BLaER1 treated with 17β-estradiol and CSF1 and Interleukin-3, amounts not matched to agents 10 nM and 100 nM (cell line): ENCODE results near the gene CDK3.
"Not testable (repeated sequence)": the region's sequence is repeated elsewhere in the genome, so short reads cannot be mapped to it uniquely, and the experiment has no call there.

Experiments
- H3K27ac ChIP-seq, 11 experiments: shearing (Covaris generic); formaldehyde crosslinking; 2 replicates each; pipeline ENCODE4 v1.8.1; 2022
- H3K27me3 ChIP-seq, 11 experiments: shearing (Covaris generic); formaldehyde crosslinking; 2 replicates each; pipeline ENCODE4 v1.8.1; 2022
- H3K36me3 ChIP-seq, 11 experiments: shearing (Covaris generic); formaldehyde crosslinking; 2 replicates each; pipeline ENCODE4 v1.8.1; 2022
- H3K4me1 ChIP-seq, 10 experiments: shearing (Covaris generic); formaldehyde crosslinking; 2 replicates each; pipeline ENCODE4 v1.8.1; 2022
- H3K4me2 ChIP-seq, 11 experiments: shearing (Covaris generic); formaldehyde crosslinking; 2 replicates each; pipeline ENCODE4 v1.8.1; 2022
- H3K4me3 ChIP-seq, 10 experiments: shearing (Covaris generic); formaldehyde crosslinking; 2 replicates each; pipeline ENCODE4 v1.8.1; 2022
- H3K9ac ChIP-seq, 11 experiments: shearing (Covaris generic); formaldehyde crosslinking; 2 replicates each; pipeline ENCODE4 v1.8.1; 2022
- H3K9me3 ChIP-seq, 11 experiments: shearing (Covaris generic); formaldehyde crosslinking; replicated peaks in 1 of 11; 2 replicates each; pipeline ENCODE4 v1.8.1; 2022
- H4K20me1 ChIP-seq, 11 experiments: shearing (Covaris generic); formaldehyde crosslinking; 2 replicates each; pipeline ENCODE4 v1.8.1; 2022
- Cebpa-rat ChIP-seq, 11 experiments: shearing (Covaris generic); IDR thresholded peaks; 2 replicates each; pipeline ENCODE4 v1.8.1; 2022

CDK3 gene

DNA sequence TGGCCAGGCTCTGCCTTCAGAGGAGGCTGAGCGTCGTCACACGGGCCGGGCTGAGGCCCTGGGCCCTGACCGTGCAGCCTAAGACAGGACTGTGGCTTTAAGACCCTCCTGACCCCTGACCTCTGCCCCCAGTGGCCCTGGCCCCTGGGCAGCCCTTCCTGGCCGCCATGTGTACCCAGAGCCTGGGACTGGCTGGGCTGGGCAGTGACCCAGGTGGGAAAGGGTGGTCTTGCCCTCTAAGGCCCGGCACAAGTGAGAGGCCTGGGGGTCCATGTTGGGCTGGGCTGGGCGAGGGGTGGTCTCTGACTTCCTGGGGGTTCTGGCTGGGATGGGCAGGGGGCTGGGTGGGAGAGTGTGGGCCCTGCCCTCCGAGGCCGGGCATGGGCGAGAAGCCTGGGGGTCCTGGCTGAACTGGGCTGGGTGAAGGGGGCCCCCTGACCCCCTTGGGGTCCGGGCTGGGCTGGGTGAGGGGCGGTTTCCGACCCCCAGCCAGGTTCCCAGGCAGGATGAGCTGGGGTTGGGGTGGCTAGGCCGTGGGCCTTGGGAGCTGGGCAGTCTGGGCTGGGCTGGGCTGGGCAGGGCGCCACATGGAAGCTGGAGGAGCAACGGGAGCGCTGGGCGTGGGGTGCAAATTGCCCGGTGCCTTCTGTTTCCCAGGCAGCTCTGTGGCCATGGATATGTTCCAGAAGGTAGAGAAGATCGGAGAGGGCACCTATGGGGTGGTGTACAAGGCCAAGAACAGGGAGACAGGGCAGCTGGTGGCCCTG lies at the start of gene CDK3:
CDK3 (plus strand) TSS at position 101 of the 767 bp plus-strand sequence; CDS start at position 672, 571 bp downstream.
- H3K4me2 ChIP-seq: peak within 1 kb of the TSS in 3 of 11 experiments; percentile 12 to 21 (median 17); a peak in 2 of 22 replicates
- no peak within 1 kb of the TSS for H3K4me3 ChIP-seq
- peak within 1 kb of the TSS in 1 of 11 experiments; percentile 49; a peak in 2 of 22 replicates for H3K9ac ChIP-seq
- no peaks in the 10 kb centered on the region for H3K27me3 ChIP-seq
- H3K36me3 ChIP-seq: peaks cover 14 to 52% (median 31%) of the 10 kb centered on the region in 11 experiments; a peak in 17 of 22 replicates
- no peaks in the 10 kb centered on the region for H4K20me1 ChIP-seq
- no peak for TF ChIP-seq Cebpa-rat (IDR thresholded peaks at IDR 0.05)
- H3K4me1 ChIP-seq: peaks cover 29 to 52% (median 45%) of the 10 kb centered on the region in 10 experiments
- H3K9me3 ChIP-seq: no peaks in the 10 kb centered on the region
- H3K27ac ChIP-seq: peak within 1 kb of the TSS in 3 of 11 experiments; percentile 18 to 23 (median 18); a peak in 1 of 22 replicates

DNA sequence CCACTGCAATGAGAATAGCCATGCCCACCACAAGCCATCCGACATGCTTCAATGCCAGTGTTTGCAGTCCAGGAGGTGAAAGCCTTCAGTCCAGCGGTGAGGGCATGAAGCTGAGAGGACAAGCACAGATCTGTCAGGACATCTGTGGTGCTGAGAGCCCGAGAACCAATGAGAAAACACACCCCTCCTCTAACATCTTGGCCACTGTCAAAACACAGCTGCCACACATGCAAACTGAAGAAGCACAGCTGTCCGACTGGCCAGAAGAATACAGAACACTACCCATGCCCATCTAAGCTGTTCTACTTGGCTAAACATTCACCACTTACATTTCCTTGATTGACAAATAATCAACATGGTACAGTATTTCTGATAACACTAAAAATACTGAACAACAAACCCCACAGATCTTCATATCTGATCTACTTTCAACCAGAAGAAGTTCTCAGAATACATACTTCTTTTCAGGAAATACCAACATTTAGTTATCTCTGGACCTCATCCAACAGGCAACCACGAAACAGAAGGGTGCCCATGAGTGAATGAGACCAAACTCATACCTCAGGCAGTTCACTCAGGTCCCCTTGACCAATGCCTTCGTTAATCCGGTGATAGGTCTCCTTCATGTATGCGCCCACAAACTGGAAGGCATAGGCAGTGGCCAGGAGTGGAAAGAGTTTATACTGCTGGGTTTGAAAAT lies 49.6 kb upstream of the CDK3 start:
- H3K36me3 ChIP-seq: peaks cover 90 to 100% (median 99%) of the 10 kb centered on the region in 11 experiments
- peak overlapping the region in 4 of 11 experiments; percentile 32 to 50 (median 32); a peak in 3 of 22 replicates for H3K9ac ChIP-seq
- H3K4me1 ChIP-seq: peaks cover 0 to 48% (median 33%) of the 10 kb centered on the region in 10 experiments; a peak in 13 of 20 replicates
- H4K20me1 ChIP-seq: peaks cover 0 to 6% (median 0%) of the 10 kb centered on the region in 11 experiments; a peak in 3 of 22 replicates
- H3K4me3 ChIP-seq: no peak overlapping the region
- no peak for TF ChIP-seq Cebpa-rat (IDR thresholded peaks at IDR 0.05)
- H3K27me3 ChIP-seq: no peaks in the 10 kb centered on the region
- no peaks in the 10 kb centered on the region for H3K9me3 ChIP-seq
- peak overlapping the region in 2 of 11 experiments; percentile 37 to 51; a peak in 3 of 22 replicates for H3K27ac ChIP-seq
- H3K4me2 ChIP-seq: peak overlapping the region in 8 of 11 experiments; percentile 13 to 79 (median 66); a peak in 15 of 22 replicates

DNA sequence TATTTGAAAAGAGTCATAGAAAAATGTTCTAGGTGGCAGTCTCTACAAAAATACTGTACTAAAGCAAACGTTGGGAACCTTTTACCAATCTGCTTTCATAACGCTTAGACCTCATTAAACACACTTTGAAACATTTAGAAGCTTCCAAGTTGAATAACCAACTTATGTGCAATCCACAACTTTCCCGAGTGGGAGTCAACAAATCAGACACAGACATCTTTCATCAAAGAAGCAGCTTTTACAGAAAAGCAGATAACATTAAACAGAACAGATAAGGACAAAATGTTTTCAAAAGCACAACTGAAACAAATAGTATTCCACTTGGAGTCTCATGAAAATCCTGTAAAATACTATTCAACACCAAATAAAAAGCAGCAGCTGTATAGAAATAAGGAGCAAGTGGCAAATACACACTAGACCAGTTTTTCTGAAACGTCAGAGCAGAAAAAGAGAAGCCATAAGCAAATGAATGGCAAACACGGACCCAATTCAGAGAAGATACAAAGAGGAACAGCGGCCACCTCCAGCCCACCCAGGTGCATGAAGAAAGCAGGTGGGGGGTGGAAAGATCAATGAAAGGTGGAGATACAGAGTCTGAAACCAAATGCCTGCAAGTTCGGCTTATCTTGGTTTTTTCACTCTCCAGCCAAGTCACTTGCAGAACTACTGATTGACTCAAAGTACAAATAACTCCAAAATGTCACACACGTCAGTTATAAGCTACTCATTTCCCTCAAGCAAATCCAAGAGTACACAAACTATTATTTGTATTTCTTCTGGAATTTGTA lies 41.4 kb upstream of the CDK3 start:
- H3K27ac ChIP-seq: no peak overlapping the region
- no peaks in the 10 kb centered on the region for H3K9me3 ChIP-seq
- no peaks in the 10 kb centered on the region for H3K27me3 ChIP-seq
- H4K20me1 ChIP-seq: peaks cover 0 to 44% (median 16%) of the 10 kb centered on the region in 11 experiments; a peak in 13 of 22 replicates
- peaks cover 44 to 87% (median 57%) of the 10 kb centered on the region in 11 experiments for H3K36me3 ChIP-seq
- no peak overlapping the region for H3K4me2 ChIP-seq
- TF ChIP-seq Cebpa-rat (IDR thresholded peaks at IDR 0.05): no peak
- H3K9ac ChIP-seq: no peak overlapping the region
- H3K4me3 ChIP-seq: no peak overlapping the region
- peaks cover 10 to 17% (median 13%) of the 10 kb centered on the region in 10 experiments for H3K4me1 ChIP-seq

DNA sequence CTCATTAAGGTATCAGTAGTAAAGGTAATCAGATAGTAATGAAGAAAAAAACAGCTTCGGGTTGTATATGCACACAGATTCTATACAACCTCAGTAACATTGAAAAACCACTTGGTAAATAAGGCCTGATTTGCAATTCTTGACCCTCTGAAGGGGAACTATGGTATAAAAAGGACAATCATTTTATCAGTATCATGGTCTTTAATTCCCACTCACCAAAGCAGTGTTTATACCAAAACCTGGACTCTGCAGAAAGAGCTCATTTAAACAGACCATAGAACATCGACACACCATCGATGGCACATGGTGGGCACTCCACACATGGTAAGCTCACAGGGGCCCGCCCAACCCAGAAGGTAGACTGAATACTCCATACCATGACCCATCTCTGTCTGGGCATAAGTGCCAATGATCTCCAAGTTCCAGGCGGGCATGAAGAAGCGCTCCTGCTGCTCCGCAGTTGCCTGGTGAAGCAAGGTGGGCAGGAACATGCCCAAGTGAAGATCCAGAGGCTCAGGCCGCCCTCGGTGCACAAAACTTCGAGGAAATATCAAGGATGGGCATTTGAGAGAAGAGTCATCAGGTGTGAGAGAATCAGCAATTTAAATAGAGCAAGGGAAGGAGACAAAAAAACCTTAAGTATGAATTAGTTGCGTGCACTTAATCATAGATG lies 40.7 kb upstream of the CDK3 start:
- Histone ChIP-seq H3K4me1 (peaks cover 12 to 18% (median 15%) of the 10 kb centered on the region in 10 experiments), H3K27me3 (no peaks in the 10 kb centered on the region), H3K27ac (no peak overlapping the region), H3K9me3 (peaks cover 0 to 4% (median 0%) of the 10 kb centered on the region in 11 experiments; a peak in 1 of 22 replicates), H3K9ac (no peak overlapping the region), H3K4me3 (no peak overlapping the region), H3K4me2 (no peak overlapping the region), H4K20me1 (peaks cover 0 to 44% (median 16%) of the 10 kb centered on the region in 11 experiments; a peak in 13 of 22 replicates), H3K36me3 (peaks cover 38 to 86% (median 55%) of the 10 kb centered on the region in 11 experiments)
- no peak for TF ChIP-seq Cebpa-rat (IDR thresholded peaks at IDR 0.05)

DNA sequence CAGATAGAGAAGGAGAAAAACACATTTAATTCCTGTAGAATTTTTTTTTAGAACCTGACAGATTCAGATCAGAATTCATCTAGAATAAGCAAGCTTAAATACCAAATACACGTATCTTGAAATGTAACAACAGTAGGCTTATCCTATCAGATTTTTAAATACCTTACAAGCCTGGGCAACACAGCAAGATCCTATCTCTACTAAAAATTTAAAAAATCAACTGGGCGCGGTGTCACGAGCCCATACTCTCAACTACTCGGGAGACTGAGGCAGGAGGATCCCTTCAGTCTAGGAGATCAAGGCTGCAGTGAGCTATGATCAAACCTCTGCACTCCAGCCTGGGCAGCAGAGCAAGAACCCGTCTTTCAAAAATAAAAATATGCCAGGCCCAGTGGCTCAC lies 35.2 kb upstream of the CDK3 start:
- Histone ChIP-seq H3K36me3 (peaks cover 10 to 69% (median 43%) of the 10 kb centered on the region in 11 experiments; a peak in 21 of 22 replicates), H3K4me2 (no peak overlapping the region), H3K4me3 (no peak overlapping the region), H3K9ac (no peak overlapping the region), H4K20me1 (peaks cover 0 to 26% (median 5%) of the 10 kb centered on the region in 11 experiments; a peak in 11 of 22 replicates), H3K27ac (no peak overlapping the region), H3K9me3 (peaks cover 0 to 6% (median 0%) of the 10 kb centered on the region in 11 experiments; a peak in 1 of 22 replicates), H3K4me1 (peaks cover 28 to 35% (median 32%) of the 10 kb centered on the region in 10 experiments), H3K27me3 (no peaks in the 10 kb centered on the region)
- no peak for TF ChIP-seq Cebpa-rat (IDR thresholded peaks at IDR 0.05)

DNA sequence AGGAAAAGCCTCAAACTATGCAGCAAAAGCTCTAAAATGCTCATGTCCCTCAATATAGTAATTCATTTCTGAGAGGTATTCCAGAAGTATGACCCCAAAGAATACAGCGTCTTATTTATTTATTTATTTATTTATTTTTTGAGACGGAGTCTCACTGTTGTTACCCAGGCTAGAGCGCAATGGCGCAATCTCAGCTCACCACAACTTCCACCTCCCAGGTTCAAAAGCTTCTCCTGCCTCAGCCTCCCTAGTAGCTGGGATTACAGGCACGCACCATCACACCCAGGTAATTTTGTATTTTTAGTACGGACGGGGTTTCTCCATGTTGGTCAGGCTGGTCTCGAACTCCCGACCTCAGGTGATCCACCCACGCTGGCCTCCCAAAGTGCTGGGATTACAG lies 31.6 kb upstream of the CDK3 start:
- Histone ChIP-seq H3K4me2 (peak overlapping the region; percentile 50 to 89 (median 80); a peak in 18 of 22 replicates), H3K36me3 (peaks cover 23 to 87% (median 64%) of the 10 kb centered on the region in 11 experiments), H3K27ac (peak overlapping the region in 9 of 11 experiments; percentile 49 to 88 (median 81); a peak in 18 of 22 replicates), H3K4me1 (peaks cover 18 to 48% (median 40%) of the 10 kb centered on the region in 10 experiments), H3K9ac (peak overlapping the region in 3 of 11 experiments; percentile 14 to 70 (median 62); a peak in 5 of 22 replicates)
- not testable (repeated sequence) for H3K4me3 ChIP-seq, H4K20me1 ChIP-seq, H3K9me3 ChIP-seq, H3K27me3 ChIP-seq

DNA sequence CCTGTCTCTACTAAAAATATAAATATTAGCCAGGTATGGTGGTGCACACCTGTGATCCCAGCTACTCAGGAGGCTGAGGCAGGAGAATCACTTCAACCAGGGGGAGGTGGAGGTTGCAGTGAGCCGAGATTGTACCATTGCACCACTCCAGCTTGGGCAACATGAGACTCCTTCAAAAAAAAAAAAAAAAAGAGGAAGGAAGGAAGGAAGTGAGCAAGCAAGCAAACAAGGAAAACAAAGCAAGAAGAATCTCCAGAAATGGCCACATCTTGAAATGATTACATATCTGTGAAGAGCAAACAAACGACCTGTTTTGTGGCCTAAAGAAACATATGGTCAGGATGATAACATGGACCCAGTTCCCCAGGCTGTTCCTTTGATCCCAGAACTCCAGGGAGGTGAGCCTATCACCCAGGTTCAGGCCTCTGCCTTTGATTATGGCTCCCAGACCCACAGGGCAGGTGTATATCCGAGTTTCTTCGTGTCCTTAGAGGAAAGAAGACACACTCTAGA lies 30.6 kb upstream of the CDK3 start:
- peak overlapping the region; percentile 68 to 88 (median 79); a peak in 21 of 22 replicates for H3K27ac ChIP-seq

More for the DNA sequence above, 30.6 kb upstream of the CDK3 start:
- Histone ChIP-seq H3K4me1 (peaks cover 16 to 45% (median 36%) of the 10 kb centered on the region in 10 experiments), H4K20me1 (no peaks in the 10 kb centered on the region; a peak in 1 of 22 replicates), H3K4me3 (peak overlapping the region in 4 of 10 experiments; percentile 15 to 53 (median 35); a peak in 5 of 20 replicates), H3K27me3 (no peaks in the 10 kb centered on the region), H3K36me3 (peaks cover 18 to 88% (median 62%) of the 10 kb centered on the region in 11 experiments), H3K4me2 (peak overlapping the region; percentile 50 to 89 (median 80)), H3K9me3 (peaks cover 0 to 5% (median 0%) of the 10 kb centered on the region in 11 experiments; a peak in 1 of 22 replicates), H3K9ac (peak overlapping the region; percentile 38 to 70 (median 60); a peak in 19 of 22 replicates)
- TF ChIP-seq Cebpa-rat (IDR thresholded peaks at IDR 0.05): peak in 9 of 11 experiments; percentile 42 to 82 (median 66); a peak in 14 of 22 replicates
